Hepatocyte (in vitro differentiated cells): ENCODE data around the gene ANKS3.

Source experiments
- EZH2 ChIP-seq: fragments of 200-600 bp; sonication (generic); IDR thresholded peaks from 2 replicates; pipeline ENCODE4 v1.6.1; 2016; ENCODE audit warnings: antibody characterized with exemption, mild to moderate bottlenecking, borderline replicate concordance
- EZH2phosphoT487 ChIP-seq: fragments of 200-600 bp; sonication (generic); IDR thresholded peaks from one replicate; pipeline ENCODE4 v1.6.1; 2018; ENCODE audit warnings: antibody characterized with exemption, mild to moderate bottlenecking, low read depth, moderate library complexity; ENCODE audit not compliant: unreplicated experiment, severe bottlenecking
- TF ChIP-seq, protein P1 (sequence below): fragments of 200-600 bp; sonication (generic); IDR thresholded peaks from 2 replicates; pipeline ENCODE4 v1.5.1; 2016; ENCODE audit warnings: antibody characterized with exemption, mild to moderate bottlenecking; ENCODE audit not compliant: poor library complexity

DNA sequence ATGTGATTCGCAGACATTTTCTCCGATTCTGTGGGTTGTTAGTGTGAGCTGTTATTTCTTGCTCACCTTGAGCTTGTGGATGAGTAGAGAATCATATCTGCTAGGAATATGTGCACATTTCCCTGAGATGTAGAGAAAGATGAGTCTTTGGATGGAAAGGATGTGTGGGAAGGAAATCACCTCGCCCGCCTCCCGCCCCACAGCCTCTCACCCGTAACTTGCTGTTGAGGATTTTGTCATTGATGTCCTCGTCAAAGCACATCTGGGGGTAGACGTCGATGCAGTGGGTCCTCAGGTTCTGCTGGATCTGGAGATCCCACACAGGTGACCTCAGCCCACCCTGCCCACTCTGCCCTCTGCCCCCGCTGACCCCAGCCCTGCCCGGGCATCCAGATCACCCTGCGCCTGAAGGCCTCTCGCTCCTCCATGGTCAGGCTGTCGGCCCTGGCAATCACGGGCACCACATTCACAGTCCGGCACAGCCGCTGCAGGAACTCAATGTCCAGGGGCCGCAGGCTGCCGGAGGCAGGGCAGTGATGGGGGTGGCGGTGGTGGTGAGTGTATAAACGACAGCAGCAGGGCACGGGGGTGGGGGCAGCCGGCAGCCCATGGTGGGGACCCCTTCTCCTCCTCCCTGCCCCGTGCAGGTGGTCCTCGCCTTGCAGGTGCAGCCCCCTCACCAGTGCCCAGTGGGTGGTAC is 49.3 kb upstream of the ANKS3 start:
- TF ChIP-seq, protein P1, sequence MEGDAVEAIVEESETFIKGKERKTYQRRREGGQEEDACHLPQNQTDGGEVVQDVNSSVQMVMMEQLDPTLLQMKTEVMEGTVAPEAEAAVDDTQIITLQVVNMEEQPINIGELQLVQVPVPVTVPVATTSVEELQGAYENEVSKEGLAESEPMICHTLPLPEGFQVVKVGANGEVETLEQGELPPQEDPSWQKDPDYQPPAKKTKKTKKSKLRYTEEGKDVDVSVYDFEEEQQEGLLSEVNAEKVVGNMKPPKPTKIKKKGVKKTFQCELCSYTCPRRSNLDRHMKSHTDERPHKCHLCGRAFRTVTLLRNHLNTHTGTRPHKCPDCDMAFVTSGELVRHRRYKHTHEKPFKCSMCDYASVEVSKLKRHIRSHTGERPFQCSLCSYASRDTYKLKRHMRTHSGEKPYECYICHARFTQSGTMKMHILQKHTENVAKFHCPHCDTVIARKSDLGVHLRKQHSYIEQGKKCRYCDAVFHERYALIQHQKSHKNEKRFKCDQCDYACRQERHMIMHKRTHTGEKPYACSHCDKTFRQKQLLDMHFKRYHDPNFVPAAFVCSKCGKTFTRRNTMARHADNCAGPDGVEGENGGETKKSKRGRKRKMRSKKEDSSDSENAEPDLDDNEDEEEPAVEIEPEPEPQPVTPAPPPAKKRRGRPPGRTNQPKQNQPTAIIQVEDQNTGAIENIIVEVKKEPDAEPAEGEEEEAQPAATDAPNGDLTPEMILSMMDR = no peak
- no peak for TF ChIP-seq EZH2
- no peak for TF ChIP-seq EZH2phosphoT487
